CD4-positive, alpha-beta T cell treated with Interleukin-10 for 1 hour (primary cell): ENCODE results near the gene RIC1.
"Not testable (repeated sequence)": the region's sequence is repeated elsewhere in the genome, so short reads cannot be mapped to it uniquely, and the experiment has no call there.

Experiments used
- DNase-seq: peaks from one replicate; pipeline ENCODE4 v3.0.0-alpha.2; 2020

The RIC1 gene

GRCh38 chr9:5683591-5683990, 54.7 kb downstream of the RIC1 start:
- not testable (repeated sequence) for DNase-seq

GRCh38 chr9:5684101-5684500, 55.2 kb downstream of the RIC1 start:
- DNase-seq: no peak

- DNase-seq: no peak
Observed at GRCh38 chr9:5688109-5688508, 59.2 kb downstream of the RIC1 start.

- no peak for DNase-seq
Observed at GRCh38 chr9:5690278-5690677, 61.4 kb downstream of the RIC1 start.

GRCh38 chr9:5695860-5696259, 67.0 kb downstream of the RIC1 start:
- DNase-seq: no peak

- no peak for DNase-seq
Observed at GRCh38 chr9:5696884-5697283, 68.0 kb downstream of the RIC1 start.

GRCh38 chr9:5698004-5698403, 69.1 kb downstream of the RIC1 start:
- no peak for DNase-seq

- DNase-seq: no peak
Observed at GRCh38 chr9:5698810-5699556, 70.1 kb downstream of the RIC1 start.

GRCh38 chr9:5708414-5708813, 79.5 kb downstream of the RIC1 start:
- no peak for DNase-seq

GRCh38 chr9:5712651-5713390, 83.9 kb downstream of the RIC1 start:
- no peak for DNase-seq

- DNase-seq: no peak
Observed at GRCh38 chr9:5714501-5715401, 85.8 kb downstream of the RIC1 start.

GRCh38 chr9:5715548-5716127, 86.7 kb downstream of the RIC1 start:
- no peak for DNase-seq

- not testable (repeated sequence) for DNase-seq
Observed at GRCh38 chr9:5717434-5717833, 88.5 kb downstream of the RIC1 start.

- DNase-seq: no peak
Observed at GRCh38 chr9:5718296-5719032, 89.6 kb downstream of the RIC1 start.

- DNase-seq: no peak
Observed at GRCh38 chr9:5719100-5719926, 90.4 kb downstream of the RIC1 start.

- DNase-seq: no peak
Observed at GRCh38 chr9:5720151-5720550, 91.2 kb downstream of the RIC1 start.

GRCh38 chr9:5721279-5722087, 92.6 kb downstream of the RIC1 start:
- no peak for DNase-seq

GRCh38 chr9:5722679-5723078, 93.8 kb downstream of the RIC1 start:
- DNase-seq: not testable (repeated sequence)

GRCh38 chr9:5735072-5735471, 106.2 kb downstream of the RIC1 start:
- DNase-seq: no peak

- no peak for DNase-seq
Observed at GRCh38 chr9:5736563-5737346, 107.8 kb downstream of the RIC1 start.
